ENCODE measurements around the gene LSM14B. TPM values are rescaled to one million over a fixed set of nuclear protein-coding genes. Genes with fewer than 3 reads are reported as not detected.

The LSM14B gene
- total and polyA plus RNA-seq, 4 donors, result 16.4 to 41.7 (median 27.8) TPM

DNA sequence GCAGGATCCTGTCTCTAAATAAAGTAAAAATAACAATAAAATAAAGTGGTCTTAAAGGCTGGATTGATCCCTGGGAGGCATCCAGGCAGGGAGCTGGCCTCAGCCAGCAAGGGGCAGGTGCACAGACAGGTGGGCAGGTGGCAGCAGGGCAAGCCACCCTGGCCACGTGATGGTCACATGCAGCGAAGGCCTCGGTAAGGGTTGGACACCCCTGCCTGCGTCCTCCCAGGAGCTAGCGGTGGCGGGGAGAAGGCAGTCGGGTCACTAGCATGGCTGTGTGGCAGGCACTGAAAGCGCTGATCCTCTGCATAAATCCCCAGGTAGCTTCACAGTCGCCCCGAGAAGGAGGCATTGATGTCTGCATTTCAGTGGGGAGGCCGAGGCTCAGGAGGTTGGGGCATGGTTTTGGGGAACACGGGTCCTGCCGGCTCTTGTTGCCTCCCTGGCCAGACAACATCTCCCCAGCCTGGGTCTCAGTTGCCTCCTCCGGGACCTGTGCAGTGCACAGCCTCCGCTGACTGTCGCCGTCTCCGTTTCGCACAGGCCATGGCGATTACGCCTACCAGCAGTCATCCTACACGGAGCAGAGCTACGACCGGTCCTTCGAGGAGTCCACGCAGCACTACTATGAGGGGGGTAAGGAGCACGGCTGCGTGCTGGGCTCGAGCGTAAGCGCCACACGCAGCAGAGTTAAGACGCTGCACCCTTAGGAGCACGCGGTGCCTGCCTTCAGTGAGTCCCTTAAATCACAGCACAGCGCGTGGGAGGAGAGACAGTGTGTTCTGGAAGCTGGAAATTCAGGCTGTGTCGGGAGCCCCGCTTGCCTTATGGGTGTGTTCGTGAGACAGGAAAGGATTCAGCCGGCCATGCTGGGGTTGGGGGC, 42.8 kb downstream of the LSM14B start:
- Histone ChIP-seq H3K4me3 (no peak overlapping the region), H3K27me3 (ENCODE audit: control insufficient read depth in 3 of 3, insufficient read depth in 3 of 3, low read length in 2 of 3) (no peaks in the 10 kb centered on the region), H3K9ac (ENCODE audit: insufficient read depth in 1 of 2, low read length in 2 of 2) (no peak overlapping the region), H3K4me1 (ENCODE audit: control insufficient read depth in 5 of 5, insufficient read depth in 5 of 5, low read length in 5 of 5) (no peaks in the 10 kb centered on the region), H3K36me3 (ENCODE audit: control insufficient read depth in 4 of 4, insufficient read depth in 4 of 4, low read length in 4 of 4) (peaks cover 5 to 68% (median 21%) of the 10 kb centered on the region in 4 donors), H3K9me3 (ENCODE audit: control insufficient read depth in 4 of 4, insufficient read depth in 3 of 4, low read length in 3 of 4) (no peaks in the 10 kb centered on the region), H3K27ac (ENCODE audit: low read depth in 1 of 2, low read length in 1 of 2) (no peak overlapping the region)
- TF ChIP-seq, protein P1, sequence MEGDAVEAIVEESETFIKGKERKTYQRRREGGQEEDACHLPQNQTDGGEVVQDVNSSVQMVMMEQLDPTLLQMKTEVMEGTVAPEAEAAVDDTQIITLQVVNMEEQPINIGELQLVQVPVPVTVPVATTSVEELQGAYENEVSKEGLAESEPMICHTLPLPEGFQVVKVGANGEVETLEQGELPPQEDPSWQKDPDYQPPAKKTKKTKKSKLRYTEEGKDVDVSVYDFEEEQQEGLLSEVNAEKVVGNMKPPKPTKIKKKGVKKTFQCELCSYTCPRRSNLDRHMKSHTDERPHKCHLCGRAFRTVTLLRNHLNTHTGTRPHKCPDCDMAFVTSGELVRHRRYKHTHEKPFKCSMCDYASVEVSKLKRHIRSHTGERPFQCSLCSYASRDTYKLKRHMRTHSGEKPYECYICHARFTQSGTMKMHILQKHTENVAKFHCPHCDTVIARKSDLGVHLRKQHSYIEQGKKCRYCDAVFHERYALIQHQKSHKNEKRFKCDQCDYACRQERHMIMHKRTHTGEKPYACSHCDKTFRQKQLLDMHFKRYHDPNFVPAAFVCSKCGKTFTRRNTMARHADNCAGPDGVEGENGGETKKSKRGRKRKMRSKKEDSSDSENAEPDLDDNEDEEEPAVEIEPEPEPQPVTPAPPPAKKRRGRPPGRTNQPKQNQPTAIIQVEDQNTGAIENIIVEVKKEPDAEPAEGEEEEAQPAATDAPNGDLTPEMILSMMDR (IDR thresholded peaks at IDR 0.05; ENCODE audit: control extremely low read depth, extremely low read depth), result no peak
- WGBS, 2 donors, result 97% methylated on average over 41 of the region's 41 CpGs
- no peak for DNase-seq
- ATAC-seq (ENCODE audit: insufficient read depth, low FRiP score), result no peak

DNA sequence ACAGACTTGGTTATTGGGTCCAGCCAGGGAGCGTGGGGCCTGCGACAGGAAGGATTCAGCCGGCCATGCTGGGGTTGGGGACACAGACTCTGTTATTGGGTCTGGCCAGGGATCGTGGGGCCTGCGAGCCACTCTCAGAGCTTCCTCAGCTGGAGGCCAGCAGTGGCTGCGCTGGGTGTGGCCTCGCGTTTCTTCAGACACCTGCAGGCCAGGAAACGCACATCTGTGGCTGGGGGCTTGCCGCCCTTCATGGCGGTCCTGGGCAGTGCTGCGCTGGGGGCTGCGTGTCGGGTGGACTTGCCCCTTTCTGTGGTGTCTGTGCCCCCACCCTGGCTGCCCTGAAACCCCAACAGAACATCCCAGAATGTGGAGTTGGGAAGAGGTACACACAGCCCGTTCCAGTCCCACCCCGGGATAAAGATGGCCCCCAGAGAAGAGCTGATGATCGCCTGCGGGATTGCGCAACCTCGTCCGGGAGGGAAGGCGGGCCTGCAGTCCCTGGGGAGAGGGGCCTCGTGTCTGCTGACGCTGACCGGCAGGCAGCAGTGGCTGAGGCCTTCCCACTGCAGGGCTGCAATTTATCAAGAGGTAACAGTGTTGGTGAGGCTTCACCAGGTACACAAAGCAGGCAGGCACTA, 43.6 kb downstream of the LSM14B start:
- Histone ChIP-seq H3K9me3 (ENCODE audit: control insufficient read depth in 4 of 4, insufficient read depth in 3 of 4, low read length in 3 of 4) (no peaks in the 10 kb centered on the region), H3K4me1 (ENCODE audit: control insufficient read depth in 5 of 5, insufficient read depth in 5 of 5, low read length in 5 of 5) (no peaks in the 10 kb centered on the region), H3K27ac (ENCODE audit: low read depth in 1 of 2, low read length in 1 of 2) (no peak overlapping the region), H3K36me3 (ENCODE audit: control insufficient read depth in 4 of 4, insufficient read depth in 4 of 4, low read length in 4 of 4) (peaks cover 5 to 64% (median 21%) of the 10 kb centered on the region in 4 donors), H3K4me3 (no peak overlapping the region), H3K27me3 (ENCODE audit: control insufficient read depth in 3 of 3, insufficient read depth in 3 of 3, low read length in 2 of 3) (no peaks in the 10 kb centered on the region), H3K9ac (ENCODE audit: insufficient read depth in 1 of 2, low read length in 2 of 2) (no peak overlapping the region)
- TF ChIP-seq, protein P1 (IDR thresholded peaks at IDR 0.05; ENCODE audit: control extremely low read depth, extremely low read depth), result no peak
- WGBS, 2 donors, result 85 to 90% methylated on average over 25 of the region's 25 CpGs
- ATAC-seq (ENCODE audit: insufficient read depth, low FRiP score) (no peak), DNase-seq (peak in 1 of 3 donors; percentile 47)

DNA sequence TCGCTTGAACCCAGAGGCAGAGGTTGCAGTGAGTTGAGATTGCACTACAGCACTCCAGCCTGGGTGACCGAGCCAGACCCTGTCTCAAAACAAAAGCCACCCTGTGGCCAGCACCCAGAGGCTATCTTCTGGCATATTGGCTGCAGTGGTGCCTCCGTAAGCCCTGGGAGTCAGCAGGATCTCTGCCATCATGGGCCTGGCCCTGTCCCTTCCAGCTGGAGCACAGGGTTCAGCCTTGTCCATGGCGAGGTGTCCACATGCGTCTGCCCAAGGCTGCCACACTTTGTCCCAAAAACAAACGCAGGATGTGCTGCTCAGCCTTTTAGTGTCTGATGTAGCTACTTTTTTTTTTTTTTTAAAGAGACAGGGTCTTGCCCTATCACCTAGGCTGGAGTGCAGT, 45.2 kb downstream of the LSM14B start:
- no peaks in the 10 kb centered on the region for H3K9me3 ChIP-seq (ENCODE audit: control insufficient read depth in 4 of 4, insufficient read depth in 3 of 4, low read length in 3 of 4)
- TF ChIP-seq, protein P1 (IDR thresholded peaks at IDR 0.05; ENCODE audit: control extremely low read depth, extremely low read depth), result no peak
- no peak overlapping the region for H3K9ac ChIP-seq (ENCODE audit: insufficient read depth in 1 of 2, low read length in 2 of 2)
- no peaks in the 10 kb centered on the region for H3K4me1 ChIP-seq (ENCODE audit: control insufficient read depth in 5 of 5, insufficient read depth in 5 of 5, low read length in 5 of 5)
- H3K36me3 ChIP-seq (ENCODE audit: control insufficient read depth in 4 of 4, insufficient read depth in 4 of 4, low read length in 4 of 4), result peaks cover 5 to 55% (median 18%) of the 10 kb centered on the region in 4 donors
- H3K27ac ChIP-seq (ENCODE audit: low read depth in 1 of 2, low read length in 1 of 2), result no peak overlapping the region
- 80 to 88% methylated on average over 6 of the region's 6 CpGs for WGBS, 2 donors
- no peak overlapping the region for H3K4me3 ChIP-seq
- DNase-seq (no peak), ATAC-seq (ENCODE audit: insufficient read depth, low FRiP score) (no peak)
- H3K27me3 ChIP-seq (ENCODE audit: control insufficient read depth in 3 of 3, insufficient read depth in 3 of 3, low read length in 2 of 3), result no peaks in the 10 kb centered on the region

Measured in lung (tissue), 12 donors.